M059J (cell line): Measurements from ENCODE around the gene LGMN. TPM values are rescaled to one million over a fixed set of nuclear protein-coding genes. Genes with fewer than 3 reads are reported as not detected.

Experiments used
- DNase-seq: peaks from one replicate; pipeline ENCODE4 v3.0.0-alpha.2; 2012; ENCODE audit warnings: low read depth
- total RNA-seq: library from RNA; depleted of rRNA; stranded (reverse); fragments of >200 nt; shearing (Covaris generic); gene quantifications from 2 replicates; pipeline ENCODE4 v1.2.3, GENCODE V29; 2014

The LGMN gene
- total RNA-seq, 1 experiment from 2014 or later = 62.0 TPM

DNA sequence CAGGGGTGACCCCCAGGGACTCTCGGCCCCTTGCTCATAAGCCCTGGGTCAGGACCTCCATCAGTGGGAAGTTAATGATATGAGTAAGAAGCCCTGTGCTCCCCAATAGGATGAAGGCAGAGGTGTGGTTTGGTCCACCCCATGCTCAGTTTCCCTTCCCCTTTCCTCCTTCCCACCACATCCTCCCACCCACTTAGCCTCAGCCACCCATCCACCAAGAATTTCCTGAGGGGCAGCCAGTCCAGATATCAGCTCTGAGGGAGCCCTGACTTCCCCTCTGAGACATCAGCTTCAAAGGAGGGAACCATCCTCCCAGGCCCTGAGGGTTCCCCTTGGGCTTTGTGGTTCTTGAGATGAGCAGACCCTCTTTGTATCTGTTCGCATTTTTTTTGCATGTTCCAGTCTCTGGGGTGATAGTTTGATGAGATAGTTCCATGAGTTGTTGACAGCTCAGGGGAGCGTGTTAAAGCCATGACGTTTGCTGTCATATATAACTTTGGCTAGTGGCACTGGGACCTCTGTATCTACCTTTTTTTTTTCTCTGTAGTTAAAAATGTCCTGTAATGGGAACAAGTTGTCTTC lies 71.2 kb downstream of the LGMN start:
- DNase-seq = no peak

DNA sequence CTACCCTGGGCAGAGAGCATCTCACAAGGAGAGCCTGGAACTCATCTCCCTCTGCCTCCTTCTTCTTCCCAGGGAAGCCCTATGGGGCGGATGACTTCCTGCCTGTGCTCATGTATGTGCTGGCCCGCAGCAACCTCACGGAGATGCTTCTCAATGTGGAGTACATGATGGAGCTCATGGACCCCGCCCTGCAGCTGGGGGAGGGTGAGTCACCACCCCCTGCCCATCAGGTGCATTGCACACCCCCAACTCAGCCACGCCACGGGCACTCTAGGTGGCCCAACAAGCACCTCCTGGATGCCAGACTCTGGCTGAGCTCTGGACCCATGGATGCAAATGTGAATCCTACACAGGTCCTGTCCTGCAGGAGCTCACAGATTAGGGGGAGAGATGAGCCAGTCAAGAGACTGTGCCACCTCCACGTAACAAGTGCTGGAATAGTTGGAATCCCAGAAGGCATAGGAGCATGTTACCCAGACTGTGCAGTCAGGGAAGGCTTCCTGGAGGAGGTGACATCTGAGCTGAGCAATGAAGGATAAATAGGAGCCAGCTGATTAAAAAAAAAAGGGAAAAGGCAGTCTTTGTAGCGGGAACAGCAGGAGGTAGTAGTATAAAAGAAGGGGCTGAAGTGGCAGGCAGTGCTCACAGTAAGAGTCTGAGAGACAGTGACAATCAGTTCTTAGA lies 71.9 kb downstream of the LGMN start:
- DNase-seq = no peak

DNA sequence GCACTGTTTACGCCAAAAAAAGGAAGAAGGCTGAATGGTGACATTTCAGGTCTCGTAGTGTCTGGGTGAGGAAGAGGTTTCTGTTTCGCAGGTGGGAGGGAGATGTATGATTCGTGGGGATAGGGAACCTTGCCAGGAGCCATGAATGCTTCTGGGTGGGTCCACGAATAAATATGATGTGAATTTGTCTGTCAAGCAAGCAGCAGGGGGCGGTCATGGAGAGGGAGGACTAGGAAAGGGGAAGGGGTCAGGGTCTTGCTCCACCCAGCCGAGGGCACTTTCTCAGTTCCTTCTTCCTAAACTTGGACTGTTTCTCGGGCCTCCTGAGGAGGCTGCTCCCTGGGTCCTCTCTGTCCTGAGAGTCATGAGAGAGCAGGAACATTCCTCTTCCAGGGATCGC lies 72.5 kb downstream of the LGMN start:
- no peak for DNase-seq

DNA sequence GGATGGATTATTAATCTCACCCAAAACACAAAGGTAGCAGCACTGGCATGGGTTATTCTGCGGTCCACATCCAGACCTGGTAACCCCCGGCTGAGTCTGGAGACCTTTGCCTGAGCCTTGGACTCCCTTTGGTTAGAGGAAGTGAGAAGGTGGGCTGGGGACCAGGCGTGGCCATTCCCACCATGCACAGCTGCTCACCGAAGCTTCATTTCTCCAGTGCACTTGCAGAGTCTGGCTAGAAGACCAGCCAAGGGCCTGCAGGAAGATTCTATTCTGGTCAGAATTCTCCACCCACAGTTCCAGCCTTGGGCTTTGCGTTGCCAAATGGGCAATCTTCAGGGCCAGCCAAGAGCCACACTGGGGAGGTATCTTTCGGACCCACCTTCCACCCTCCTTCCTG lies 73.0 kb downstream of the LGMN start:
- no peak for DNase-seq

DNA sequence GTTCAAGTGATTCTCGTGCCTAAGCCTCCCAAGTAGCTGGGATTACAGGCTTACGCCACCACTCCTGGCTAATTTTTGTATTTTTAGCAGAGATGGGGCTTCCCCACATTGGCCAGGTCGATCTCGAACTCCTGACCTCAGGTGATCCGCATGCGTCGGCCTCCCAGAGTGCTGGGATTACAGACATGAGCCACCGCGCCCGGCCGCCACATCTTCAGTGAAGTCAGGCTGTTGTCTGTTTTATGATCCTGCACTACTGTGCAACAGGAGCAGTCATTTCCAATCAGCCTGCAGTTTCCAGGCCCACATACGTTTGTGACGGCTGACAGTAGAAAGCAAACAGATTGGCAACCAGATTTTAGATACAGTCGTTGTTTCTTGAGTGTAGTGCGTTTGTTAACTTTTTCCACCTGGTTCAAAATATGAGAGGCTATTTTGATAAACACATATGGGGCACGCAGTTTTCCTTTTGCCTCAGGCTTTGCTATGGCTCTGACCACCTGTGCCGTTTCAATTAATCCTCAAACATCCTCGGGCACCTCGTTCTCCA lies 74.8 kb downstream of the LGMN start:
- no peak for DNase-seq

DNA sequence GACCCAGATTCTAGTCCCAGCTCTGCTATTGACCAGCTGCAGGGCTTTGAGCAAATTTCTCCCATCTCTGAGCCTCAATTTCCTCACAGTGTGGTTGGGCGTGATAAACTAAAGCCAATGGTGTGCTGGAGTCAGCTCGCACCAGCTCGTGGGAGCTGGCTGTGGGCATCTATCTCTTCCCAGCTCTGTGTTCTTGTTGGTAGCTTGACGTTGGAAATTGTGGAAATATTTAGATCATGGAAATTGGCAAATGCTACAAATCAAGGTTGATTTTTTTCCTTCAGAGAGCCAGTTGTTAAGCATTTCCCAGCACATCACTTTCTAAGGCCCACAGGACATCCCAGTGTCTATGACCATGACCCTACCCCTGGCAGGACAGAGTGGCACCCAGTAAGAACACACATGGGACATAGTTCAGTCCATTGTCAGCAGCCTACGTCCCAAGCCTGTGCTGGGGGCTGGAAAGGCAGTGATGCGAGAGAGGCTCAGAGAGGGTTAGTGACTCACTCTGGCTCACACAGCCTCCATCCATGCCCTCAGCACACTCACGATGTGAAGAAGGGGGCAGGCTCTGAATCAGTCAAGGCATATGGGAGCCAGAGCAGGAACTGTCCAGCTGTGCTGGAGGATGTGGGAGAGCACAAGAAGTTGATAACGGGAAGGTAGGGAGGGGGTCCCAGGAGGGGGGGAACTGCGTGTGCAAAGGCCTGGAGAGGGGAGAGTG lies 77.6 kb downstream of the LGMN start:
- no peak for DNase-seq

DNA sequence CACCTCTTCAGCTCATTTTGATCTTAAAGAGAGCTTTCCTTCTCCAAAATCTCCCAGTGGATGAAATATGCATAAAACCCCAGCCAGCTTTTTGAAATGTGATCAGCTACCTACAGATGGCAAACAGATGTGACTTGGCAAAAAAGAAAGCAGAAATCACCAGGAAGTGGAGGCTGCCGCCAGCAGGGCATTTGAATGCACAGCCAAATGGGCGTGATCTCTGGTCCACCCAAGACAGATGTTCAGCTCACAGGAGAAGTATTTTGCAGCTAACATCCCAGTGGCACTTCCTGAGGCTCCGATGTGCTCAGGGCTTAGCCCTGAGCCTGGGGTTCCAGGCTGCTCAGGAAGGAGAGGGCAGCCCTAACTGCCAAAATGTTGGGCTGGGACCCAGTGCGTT lies 78.3 kb downstream of the LGMN start:
- no peak for DNase-seq

DNA sequence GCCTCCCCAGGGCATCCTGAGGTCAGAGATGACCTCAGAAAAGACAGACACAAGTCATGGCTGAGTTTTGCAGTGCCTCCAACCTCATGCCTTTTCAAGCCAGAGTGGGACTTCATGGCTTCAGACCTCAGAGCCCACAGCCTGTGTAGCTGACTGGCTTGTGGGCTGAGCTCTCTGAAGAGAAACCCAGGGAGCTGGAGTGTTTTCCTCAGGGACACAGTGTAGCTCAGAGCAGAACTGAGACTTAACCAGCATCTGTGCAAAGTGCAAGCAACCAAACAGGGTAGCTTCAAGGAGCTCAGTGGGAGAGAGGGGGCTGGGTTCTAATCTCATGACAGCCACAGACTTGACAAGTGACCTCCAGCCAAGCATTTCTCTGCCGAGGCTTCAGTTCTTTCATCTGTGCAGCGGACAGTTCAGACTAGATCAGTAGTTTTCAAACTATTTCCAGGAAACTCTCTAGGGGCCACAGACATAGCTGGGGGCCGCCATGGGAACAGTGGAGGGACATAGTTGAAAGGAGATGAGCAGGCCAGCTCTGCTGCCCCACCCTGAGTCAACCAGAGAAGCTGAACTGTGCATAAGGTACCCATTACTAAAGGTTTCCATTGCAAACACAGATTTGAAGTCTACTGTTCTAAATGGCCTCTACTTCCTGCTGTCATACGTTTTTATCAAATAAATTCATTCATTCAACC lies 80.0 kb downstream of the LGMN start:
- no peak for DNase-seq

DNA sequence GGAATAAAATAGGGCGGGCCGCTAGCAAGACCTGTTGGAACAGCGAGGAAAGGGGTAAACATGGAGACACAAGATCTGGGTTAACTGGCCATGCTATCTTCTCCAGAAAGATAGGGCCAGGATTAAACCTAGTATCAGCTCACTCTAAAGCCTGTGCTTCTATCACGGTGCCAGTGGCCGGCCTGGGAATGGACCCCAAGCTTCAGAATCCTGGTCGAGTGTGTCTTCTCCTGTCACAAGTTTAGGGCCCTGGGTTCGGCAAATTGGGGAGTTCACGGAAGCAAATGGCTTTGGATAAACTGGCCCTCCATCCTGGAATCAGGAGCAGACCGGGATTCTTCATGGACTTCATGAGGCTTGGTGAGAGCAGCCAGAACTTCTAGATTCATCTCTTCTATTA lies 82.2 kb downstream of the LGMN start:
- DNase-seq = no peak

DNA sequence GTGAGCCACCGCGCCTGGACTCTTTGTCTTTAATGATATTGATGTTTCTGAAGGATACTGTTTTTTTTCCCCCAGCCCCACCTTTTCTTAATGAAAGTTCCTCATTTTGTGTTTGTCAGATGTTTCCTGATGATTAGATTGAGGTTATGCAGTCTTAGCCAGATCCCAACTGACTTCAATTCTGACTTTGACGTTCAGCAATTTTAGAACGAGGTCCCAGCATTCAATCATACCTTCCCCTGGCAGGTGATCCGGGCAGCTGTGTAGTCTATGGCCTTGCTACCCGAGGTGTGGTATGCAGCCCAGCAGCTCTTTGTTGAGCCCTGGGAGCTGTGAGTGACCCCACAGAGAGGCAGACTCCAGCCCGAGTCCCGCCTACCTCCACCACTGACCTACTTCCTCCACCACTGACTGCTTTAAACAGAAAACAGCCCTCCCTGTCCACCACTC lies 82.7 kb downstream of the LGMN start:
- DNase-seq = no peak

DNA sequence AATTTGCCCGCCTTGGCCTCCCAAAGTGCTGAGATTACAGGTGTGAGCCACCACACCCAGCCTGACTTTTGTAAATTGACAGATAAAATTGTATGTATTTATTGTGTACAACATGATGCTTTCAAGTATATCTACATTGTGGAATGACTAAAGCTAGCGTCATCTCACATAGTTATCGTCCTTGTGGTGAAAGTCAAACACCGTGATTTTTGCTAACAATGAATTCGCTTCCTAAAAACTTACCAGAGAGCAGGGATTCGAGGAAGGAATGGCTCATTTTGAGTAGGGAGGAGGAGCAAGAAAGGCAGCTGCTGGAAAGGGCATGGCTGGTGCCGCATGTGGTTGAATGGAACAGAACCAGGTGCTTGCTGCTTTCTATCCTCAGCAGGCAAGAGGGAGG lies 85.4 kb downstream of the LGMN start:
- DNase-seq = no peak

DNA sequence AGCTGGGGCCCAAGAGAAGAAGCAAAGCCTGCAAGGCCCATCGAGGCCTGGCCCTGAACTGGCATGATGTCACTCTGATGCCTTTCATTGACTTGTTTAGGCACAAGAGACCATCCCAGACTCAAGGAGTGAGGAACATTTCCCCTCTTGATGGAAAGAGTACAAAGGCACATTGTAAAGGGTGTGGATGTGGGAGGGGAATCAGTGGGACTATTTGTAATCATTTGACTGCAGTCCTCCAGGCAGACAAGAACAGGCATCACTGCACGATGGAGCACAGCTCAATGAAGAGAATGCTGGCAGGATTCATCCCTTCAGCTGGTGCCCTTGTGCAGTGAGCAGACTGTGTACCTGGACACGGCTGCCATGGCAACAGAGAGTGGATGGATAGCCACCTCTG lies 87.9 kb downstream of the LGMN start:
- no peak for DNase-seq

DNA sequence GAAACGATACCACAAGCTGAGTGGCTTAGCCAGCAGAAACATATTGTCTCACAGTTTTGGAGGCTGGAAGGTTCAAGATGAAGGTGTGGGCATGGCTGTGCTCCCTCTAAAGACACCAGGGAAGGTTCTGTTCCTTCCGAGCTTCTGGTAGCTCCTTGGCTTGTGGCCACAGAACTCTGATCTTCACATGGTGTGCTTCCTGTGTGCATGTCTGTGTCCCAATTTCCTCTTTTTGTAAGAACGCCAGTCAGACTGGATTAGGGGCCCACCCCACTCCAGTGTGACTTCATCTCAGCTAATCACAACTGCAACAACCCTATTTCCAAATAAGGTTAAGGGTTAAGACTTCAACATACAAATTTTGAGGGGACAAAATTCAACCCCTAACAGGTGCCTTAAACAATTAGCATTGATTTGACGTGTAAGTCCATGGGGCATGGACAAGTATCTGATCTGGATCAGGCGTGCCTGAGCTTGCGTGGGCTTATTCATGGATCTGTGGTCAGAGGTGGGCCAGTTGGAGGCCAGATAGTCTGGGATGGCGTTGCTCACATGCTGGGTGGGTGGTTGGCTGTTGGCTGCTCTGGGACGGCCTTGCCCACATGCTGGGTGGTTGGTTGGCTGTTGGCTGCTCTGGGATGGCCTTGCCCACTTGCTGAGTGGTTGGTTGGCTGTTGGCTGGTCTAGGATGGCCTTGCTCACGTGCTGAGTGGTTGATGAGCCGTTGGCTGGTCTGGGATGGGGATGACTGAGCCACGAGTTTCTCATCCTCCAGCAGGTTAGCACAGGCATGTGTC lies 88.5 kb downstream of the LGMN start:
- no peak for DNase-seq

DNA sequence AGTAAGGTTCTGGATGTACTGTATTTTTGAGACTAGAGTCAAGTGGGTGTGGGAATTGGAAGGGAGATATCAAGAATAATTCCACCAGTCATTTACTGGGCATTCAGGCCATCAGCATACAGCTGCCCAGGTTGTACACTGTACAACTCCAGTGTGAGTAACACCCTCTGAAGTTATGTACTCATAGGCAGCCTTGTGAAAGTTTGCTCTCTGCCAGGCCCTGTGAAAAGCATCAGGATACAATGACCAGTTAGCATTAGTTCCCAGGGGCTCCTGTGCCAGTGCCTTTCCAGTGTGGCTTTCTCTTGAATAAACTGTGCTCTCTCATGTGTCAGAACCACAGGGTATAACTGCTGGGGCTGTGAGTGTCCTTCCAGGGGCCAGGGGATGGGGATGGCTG lies 89.7 kb downstream of the LGMN start:
- no peak for DNase-seq

DNA sequence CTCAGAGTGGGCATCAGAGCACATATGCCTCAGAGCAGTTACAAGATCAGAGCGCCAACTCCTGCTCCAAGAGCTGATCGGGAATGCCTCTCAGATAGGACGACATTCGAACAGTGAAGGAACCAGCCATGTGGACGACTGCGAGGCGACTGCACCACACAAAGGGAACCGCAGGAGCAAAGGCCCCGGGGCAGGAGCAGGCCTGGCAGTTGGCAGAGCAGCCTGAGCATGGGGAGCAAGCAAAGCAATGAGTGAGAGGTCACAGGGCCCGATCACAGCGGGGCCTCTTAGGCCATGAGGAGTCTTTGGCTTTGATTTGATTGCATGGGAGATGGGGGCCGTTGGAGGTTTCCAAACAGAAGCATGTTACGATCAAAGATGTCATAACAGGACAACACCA lies 90.3 kb downstream of the LGMN start:
- no peak for DNase-seq

DNA sequence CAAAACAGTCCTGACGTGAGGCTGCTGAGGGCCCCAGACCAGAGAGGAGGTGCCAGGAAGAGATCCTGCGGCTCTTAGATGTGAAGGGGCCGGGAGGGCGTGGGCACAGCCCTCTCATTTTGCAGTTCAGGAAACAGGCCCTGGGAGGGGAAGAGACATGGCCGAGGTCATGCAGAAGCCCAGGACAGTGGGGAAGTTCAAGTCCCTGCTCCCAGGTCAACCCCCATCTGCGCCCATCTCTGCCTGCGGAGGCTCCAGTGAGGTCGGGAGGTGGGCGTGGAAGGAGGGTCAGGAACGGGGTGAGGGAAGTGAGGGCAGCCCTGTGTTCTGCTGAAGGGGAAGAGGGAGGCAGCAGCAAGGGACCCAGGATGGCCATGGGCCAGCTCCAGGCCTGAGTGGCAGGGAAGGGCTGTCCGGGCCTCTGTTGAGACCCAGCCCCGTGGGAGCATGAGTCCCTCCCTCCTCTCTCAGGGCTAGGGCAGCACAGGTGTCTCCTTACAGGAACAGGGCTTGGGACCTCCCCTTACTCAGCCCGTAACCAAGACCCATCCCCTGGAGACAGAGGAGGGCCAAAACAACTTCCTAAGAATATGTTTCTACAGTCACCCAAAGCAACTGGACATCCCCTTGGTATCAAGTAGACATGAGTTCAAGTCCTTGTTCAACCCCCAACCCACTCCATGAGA lies 90.8 kb downstream of the LGMN start:
- no peak for DNase-seq

DNA sequence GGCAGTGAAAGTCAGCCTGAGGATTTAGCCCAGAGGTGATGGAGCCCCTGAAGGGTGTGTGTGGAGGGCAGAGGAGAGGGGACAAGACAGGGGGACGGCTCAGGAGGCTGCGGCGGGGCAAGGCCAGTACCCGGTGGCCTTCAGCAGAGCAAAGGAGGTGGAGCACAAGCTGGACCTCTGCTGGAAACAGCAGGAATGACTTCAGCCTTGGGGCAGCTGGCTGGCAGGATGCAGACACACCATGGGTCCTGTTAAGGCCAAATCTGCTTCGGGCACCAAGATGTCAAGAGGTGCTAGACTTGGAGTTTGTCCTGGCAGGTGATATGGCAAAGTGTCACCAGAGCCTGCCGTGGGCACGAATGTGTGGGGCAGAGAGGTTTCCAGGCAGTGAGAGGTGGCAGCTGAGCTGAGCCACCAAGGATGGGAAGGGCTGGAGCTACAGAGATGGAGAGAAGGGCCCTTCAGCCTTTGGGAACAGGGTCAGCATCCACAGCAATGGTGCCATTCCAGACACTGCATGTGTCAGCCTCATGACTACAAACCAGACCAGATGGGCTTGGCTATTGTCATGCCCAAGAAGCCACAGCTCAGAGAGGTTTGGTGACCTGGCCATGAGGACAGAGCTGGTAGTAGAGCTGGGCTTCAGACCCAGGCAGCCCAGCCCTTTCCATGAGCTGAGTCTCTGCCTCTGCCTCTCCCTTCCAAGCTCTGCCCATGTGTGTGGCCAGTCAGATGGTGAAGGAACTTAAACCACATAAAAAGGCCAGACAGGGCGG lies 91.9 kb downstream of the LGMN start:
- no peak for DNase-seq

DNA sequence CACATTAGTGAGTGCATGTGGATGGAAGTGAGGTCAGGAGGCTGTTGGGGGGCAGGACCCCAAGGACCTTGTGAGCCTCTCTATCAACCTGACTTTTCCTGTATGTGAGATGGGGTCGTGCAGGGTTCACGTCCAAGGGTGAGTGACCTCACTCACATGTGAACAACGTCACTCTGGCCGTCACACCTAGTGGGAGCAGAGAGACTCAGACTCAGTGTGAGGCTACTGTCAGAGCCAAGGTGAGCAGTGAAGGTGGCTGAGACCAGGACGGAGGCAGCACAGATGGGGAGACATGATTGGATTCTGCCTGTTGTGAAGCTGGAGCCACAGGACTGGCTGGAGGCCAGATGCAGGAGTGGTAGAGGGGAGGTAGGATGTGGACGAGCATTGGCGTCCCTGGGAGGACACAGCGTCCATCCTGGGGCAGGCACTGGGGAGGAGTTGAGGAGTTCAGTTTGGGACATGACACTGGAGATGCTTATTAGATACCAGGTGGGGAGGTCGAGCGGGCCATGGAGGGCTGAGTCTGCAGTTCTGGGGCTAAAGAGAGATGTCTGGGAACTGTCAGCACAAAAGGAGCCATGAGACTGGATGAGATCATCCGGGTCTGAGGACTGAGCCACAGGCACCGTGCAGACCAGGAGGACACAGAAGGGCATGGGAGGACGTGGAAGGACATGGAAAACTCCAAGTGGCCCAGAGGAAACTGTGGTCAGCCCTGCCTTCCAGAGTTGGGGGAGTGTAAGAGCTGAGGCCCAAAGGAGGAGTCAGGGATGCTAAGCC lies 92.8 kb downstream of the LGMN start:
- DNase-seq = no peak

DNA sequence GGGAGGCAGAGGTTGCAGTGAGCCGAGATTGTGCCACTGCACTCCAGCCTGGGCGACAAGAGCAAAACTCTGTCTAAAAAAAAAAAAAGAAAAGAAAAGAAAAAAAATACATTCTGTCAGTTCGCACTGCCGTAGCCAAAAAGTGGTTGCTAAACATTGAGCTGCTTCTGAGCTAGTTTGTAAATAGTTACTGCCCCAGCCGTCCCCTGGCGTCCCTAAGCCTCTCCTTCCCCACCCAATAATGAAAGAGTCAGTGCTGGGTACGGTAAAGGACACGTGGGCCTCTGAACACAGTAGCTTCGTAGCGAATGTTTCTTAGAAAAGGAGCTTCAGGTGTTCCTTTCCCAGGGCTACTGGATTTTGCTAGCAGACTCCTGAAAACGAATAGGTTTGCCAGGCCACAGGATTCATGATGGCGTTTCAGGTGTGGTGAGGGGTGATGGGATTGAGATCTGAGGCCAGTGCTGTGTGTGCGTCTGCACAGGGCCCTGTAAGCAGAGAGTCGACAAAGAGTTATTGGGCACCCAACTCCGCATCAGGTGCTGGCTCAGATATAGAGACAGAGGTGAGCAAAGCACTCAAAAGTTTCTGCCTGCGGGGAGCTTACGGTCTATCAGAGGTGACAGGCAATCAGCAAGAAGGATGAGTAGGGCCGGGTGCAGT lies 94.1 kb downstream of the LGMN start:
- no peak for DNase-seq
